NCI-H1694 (cell line): Measurements from ENCODE around the gene ZNF160.
"Not testable (repeated sequence)": the region's sequence is repeated elsewhere in the genome, so short reads cannot be mapped to it uniquely, and the experiment has no call there.

Experiments
- DNase-seq: peaks from one replicate; lab custom pipeline; 2025; lab: John Stamatoyannopoulos, UW

Gene ZNF160

GRCh38 chr19:53103234-53104203, at the start of gene ZNF160:
Gene ZNF160, minus strand, starts transcription at chr19:53103422. Its CDS starts 17,146 bp downstream, at chr19:53086276.
- DNase-seq, result peak; percentile 94

- no peak for DNase-seq
Measured at GRCh38 chr19:53147645-53148044, 44.4 kb upstream of the ZNF160 start.

DNA sequence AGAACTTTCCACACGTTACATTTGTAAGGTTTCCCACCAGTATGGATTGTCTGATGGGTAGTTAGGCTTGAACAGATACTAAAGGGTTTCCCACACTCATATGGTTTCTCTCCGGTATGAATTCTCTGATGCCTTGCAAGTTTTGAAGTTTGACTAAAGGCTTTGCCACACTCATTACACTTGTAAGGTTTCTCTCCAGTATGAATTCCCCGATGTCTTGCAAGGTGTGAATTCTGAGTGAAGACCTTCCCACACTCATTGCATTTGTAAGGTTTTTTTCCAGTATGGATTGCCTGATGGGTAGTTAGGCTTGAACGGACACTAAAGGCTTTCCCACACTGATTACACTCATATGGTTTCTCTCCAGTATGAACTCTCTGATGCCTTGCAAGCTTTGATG, 37.1 kb upstream of the ZNF160 start:
- DNase-seq, result no peak

- DNase-seq, result no peak
Measured at GRCh38 chr19:53136432-53136831, 33.2 kb upstream of the ZNF160 start.

DNA sequence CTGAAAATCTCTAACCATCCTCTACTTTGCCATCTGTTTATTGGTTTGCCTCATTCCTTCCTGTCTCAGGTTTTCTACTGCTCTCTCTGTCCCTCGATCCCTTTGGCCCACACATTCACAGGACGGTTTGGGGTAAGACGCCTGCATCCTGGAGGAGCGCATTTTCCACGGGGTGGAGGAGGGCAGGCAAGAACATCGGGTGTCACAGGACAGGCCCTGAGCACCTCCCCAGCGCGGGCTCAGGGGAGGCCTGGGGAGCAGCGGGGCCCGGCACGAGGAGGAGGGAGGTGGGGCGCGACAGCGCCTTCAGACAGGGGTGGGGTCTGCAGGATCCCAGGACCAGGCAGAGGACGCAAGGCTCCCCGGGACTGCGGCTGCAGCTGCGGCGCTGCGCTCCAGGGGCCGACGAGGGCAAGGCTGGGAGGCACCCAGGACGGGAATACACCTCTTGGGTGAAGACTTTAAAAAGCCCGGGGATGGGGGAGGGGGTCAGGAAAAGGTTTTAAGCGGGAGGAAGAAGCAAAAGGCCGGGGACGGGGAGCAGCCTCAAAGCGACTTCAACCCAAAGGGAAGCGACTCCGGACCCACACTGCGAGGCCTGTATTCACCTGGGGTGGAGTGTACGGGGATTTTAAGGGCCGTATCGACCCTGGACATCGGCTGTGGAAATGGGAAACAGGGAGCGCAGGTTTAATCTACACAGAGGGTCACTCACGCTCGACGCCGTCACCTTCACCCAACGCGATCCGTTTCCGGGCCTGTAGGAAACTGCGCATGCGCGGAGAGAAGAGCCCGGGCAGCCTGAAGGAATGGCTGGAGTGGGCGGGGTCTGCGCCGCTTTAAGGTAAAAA, 29.1 kb upstream of the ZNF160 start, which contains the start of gene ZNF415:
Gene ZNF415 (minus strand): TSS at position 770 of the 851 bp plus-strand sequence. CDS start 10,234 bp downstream, outside the sequence.
- no peak for DNase-seq

DNA sequence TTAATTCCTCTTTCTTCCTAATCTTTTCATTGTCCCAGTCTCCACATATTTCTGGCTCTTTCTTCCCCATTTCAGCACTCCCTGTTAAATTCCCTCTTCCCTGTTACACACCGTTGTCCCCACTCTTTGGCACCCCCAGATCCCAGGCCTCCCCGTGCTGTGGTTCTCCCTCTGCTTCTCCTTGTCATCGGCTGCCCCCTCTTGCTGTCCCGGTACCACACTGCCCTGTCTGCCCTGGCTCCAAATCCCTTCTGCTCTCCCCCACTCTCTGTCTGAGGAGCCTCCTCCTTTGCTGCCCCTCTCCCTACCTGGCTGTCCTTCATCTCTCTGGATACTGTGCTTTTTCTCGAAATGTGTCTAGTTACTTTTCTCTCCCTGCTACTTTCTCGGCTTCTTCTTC, 28.5 kb upstream of the ZNF160 start:
- no peak for DNase-seq

- no peak for DNase-seq
Measured at GRCh38 chr19:53131085-53131590, 27.9 kb upstream of the ZNF160 start.

- DNase-seq, result no peak
Measured at GRCh38 chr19:53130506-53130905, 27.3 kb upstream of the ZNF160 start.

GRCh38 chr19:53126733-53127526, 23.7 kb upstream of the ZNF160 start:
- DNase-seq, result not testable (repeated sequence)

DNA sequence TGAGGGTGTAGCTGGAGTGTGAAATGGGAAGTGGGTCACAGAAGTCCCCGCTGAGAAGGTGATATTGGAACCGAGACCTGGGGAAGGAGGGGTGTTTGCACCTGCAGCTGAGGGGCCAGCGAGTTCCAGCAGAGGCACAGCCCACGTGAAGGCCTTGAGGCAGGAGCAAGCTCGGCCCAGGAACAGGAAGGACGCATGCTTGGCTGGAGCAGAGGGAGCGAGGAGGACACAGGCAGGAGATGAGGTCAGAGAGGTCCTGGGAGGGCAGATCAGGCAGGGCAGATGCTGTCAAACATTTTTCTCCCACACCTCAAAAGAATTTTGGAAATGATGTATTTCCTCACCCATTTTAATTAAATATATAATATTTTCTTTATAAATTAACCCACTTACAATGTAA, 20.2 kb upstream of the ZNF160 start:
- no peak for DNase-seq

DNA sequence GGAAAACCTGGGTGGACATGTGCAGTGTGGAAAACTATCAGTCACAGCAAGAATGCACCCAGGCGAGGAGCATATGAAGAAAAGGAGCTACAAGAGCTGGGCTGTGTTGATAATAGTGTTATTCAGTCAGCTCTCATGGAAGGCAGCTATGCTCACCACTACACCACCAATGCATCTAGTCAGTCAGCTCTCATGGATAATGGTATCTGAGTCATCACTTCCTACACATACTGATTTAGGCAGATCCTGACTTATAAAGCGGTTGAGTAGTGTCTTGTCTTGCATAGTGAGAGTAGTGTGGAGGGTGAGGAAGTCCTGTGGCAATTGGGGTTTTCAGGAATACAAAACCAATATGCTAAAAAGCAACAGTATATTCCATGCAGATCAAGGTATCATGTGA, 9.1 kb upstream of the ZNF160 start:
- DNase-seq, result no peak

DNA sequence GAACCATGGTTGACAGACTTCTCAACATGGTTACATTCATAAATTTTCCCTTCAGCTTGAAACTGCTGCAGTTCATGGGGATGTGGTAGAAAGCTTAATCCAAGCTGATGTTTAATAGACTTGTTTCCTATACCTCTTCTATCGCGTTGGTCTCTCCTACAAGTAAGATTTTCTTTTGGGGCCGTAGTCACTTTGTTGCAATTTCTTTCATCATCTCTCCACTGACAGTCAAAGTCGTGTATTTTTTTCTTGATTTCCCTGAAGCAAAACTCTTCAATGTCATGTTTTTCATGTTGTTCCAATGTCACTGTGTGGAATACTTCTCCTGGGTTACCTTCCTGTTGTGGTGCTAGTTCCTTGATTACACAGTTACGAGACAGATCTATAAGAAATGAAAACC, 6.3 kb upstream of the ZNF160 start:
- no peak for DNase-seq

GRCh38 chr19:53102756-53103233, 427 bp downstream of the ZNF160 start:
- no peak for DNase-seq

DNA sequence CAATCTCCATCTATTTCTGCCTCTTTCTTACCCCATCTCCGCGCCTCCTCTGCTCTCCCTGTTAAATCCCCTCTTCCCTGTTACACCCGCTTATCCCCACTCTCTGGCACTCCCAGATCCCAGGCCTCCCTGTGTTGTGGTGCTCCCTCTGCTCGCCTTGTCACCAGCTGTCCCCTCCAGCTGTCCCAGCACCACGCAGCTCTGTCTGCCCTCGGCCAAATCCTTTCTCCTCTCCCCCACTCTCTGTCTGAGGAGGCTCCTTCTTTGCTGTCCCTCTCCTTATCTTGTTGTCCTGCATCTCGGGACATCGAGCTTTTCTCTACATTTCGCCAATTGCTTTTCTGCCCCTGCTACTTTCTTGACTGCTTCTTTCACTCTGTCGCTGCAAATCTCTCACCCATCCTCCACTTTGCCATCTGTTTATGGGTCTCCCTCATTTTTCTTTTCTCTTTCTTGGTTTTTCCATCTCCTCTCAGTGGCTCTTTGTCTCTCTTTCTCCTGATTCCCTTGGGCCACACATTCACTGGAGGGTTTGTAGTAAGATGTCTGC, 941 bp downstream of the ZNF160 start:
- peak; percentile 7 for DNase-seq

GRCh38 chr19:53101518-53101917, 1.7 kb downstream of the ZNF160 start:
- no peak for DNase-seq

DNA sequence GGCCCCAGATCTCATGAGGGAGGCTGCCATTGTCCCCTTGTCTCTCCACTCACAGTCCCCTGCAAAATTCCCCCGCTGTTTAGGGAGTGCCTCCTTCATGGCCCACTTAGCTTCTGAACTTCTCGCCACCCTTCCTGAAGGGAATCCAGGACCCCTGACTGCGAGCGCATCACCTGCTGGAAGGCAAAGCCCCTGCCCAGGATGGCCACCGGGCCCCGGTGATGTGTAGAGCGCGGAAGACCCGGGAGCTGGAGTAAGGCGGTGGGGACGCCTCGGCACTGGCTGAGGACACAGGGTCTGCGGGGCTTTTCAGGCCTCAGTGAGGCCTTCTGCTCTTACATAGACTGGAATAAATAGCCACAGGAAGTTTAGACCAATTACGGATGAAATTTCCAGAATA, 4.7 kb downstream of the ZNF160 start:
- not testable (repeated sequence) for DNase-seq

GRCh38 chr19:53096982-53097690, 6.1 kb downstream of the ZNF160 start:
- not testable (repeated sequence) for DNase-seq

- DNase-seq, result not testable (repeated sequence)
Measured at GRCh38 chr19:53096579-53096978, 6.6 kb downstream of the ZNF160 start.

GRCh38 chr19:53094754-53095575, 8.3 kb downstream of the ZNF160 start:
- DNase-seq, result no peak

GRCh38 chr19:53092723-53093122, 10.5 kb downstream of the ZNF160 start:
- no peak for DNase-seq
